HepG2 (cell line): Measurements from ENCODE around the gene ZNF169. TPM values are rescaled to one million over a fixed set of nuclear protein-coding genes. Genes with fewer than 3 reads are reported as not detected.
A peak's percentile ranks its signal among the peaks of the same experiment; 100 is the strongest.

ENCODE experiments used
- HCFC1 ChIP-seq: fragments of 150-350 bp; IDR thresholded peaks from 2 replicates; pipeline ENCODE4 v1.6.1; 2014; ENCODE audit warnings: low read depth, low read length
- NONO ChIP-seq, 2 experiments: fragments of 450-650 bp in 1 of 2; sonication (generic) in 1 of 2; formaldehyde crosslinking in 1 of 2; IDR thresholded peaks in 1 of 2; conservative IDR thresholded peaks in 1 of 2; 2 replicates each; pipeline versions ENCODE4 v1.6.1 to v1.8.0; 2017 to 2022; ENCODE audit warnings: mild to moderate bottlenecking in 1 of 2, missing genetic modification reagents in 1 of 2, moderate library complexity in 1 of 2
- PLSCR1 ChIP-seq: sonication (generic); formaldehyde crosslinking; IDR thresholded peaks from 2 replicates; pipeline ENCODE4 v1.5.0; 2020; ENCODE audit warnings: missing genetic modification reagents, mild to moderate bottlenecking, borderline replicate concordance
- SIN3B ChIP-seq: fragments of 150-350 bp; IDR thresholded peaks from 2 replicates; pipeline ENCODE4 v1.6.1; 2014; ENCODE audit warnings: low read length
- SP4 ChIP-seq: sonication (generic); formaldehyde crosslinking; IDR thresholded peaks from 2 replicates; pipeline ENCODE4 v1.8.1; 2023; ENCODE audit warnings: mild to moderate bottlenecking, missing genetic modification reagents
- ZBTB49 ChIP-seq: sonication (generic); formaldehyde crosslinking; IDR thresholded peaks from 2 replicates; pipeline ENCODE4 v1.4.0; 2020; ENCODE audit warnings: missing genetic modification reagents, borderline replicate concordance
- ZNF143 ChIP-seq: sonication (generic); formaldehyde crosslinking; IDR thresholded peaks from 2 replicates; pipeline ENCODE4 v1.4.0; 2020; ENCODE audit warnings: missing genetic modification reagents
- ZNF274 ChIP-seq: sonication (generic); formaldehyde crosslinking; IDR thresholded peaks from 2 replicates; pipeline ENCODE4 v1.5.1; 2020; ENCODE audit warnings: mild to moderate bottlenecking, missing genetic modification reagents
- ZNF446 ChIP-seq: sonication (generic); formaldehyde crosslinking; IDR thresholded peaks from 2 replicates; pipeline ENCODE4 v1.5.0; 2020; ENCODE audit warnings: mild to moderate bottlenecking, missing genetic modification reagents
- polyA plus RNA-seq, 8 experiments: library from polyadenylated mRNA; depleted of rRNA in 3 of 8; stranded (reverse) in 7 of 8; unstranded in 1 of 8; fragments of >200 nt; fragmentation: Illumina TruSeq in 4 of 8; extraction: Trizol in 4 of 8; gene quantifications; 2 replicates each; pipeline versions ENCODE4 v1.2.1 to v1.2.3, GENCODE V29; 2011 to 2016; ENCODE audit warnings: low read depth in 4 of 8, missing spikeins in 1 of 8, mixed read lengths in 1 of 8; ENCODE audit not compliant: insufficient read depth in 1 of 8
- total RNA-seq, 5 experiments: library from RNA; depleted of rRNA; stranded (reverse); fragments of >200 nt; fragmentation: Illumina TruSeq; extraction: Trizol; gene quantifications; 2 replicates each; pipeline ENCODE4 v1.2.3, GENCODE V29; 2016; ENCODE audit warnings: low read depth in 1 of 5
- TF ChIP-seq, protein P1 (sequence below): sonication (generic); formaldehyde crosslinking; IDR thresholded peaks from 2 replicates; pipeline ENCODE4 v1.8.1; 2022; ENCODE audit warnings: low read depth, mild to moderate bottlenecking, missing genetic modification reagents
- TF ChIP-seq, protein P2 (sequence below): sonication (generic); formaldehyde crosslinking; IDR thresholded peaks from 2 replicates; pipeline ENCODE4 v1.5.1; 2020; ENCODE audit warnings: missing genetic modification reagents, mild to moderate bottlenecking, borderline replicate concordance
- TF ChIP-seq, protein P3 (sequence below): sonication (generic); formaldehyde crosslinking; IDR thresholded peaks from 2 replicates; pipeline ENCODE4 v1.4.0; 2020; ENCODE audit warnings: missing genetic modification reagents, borderline replicate concordance
- TF ChIP-seq, protein P4 (sequence below): sonication (generic); formaldehyde crosslinking; conservative IDR thresholded peaks from 2 replicates; pipeline ENCODE4 v1.8.0; 2022; ENCODE audit warnings: mild to moderate bottlenecking, moderate library complexity, missing genetic modification reagents

The ZNF169 gene
- total and polyA plus RNA-seq, 2 of the 13 experiments (the other 11 are each of a cell fraction or from before 2014, with no cell fraction given): 2.1 to 6.3 TPM

DNA sequence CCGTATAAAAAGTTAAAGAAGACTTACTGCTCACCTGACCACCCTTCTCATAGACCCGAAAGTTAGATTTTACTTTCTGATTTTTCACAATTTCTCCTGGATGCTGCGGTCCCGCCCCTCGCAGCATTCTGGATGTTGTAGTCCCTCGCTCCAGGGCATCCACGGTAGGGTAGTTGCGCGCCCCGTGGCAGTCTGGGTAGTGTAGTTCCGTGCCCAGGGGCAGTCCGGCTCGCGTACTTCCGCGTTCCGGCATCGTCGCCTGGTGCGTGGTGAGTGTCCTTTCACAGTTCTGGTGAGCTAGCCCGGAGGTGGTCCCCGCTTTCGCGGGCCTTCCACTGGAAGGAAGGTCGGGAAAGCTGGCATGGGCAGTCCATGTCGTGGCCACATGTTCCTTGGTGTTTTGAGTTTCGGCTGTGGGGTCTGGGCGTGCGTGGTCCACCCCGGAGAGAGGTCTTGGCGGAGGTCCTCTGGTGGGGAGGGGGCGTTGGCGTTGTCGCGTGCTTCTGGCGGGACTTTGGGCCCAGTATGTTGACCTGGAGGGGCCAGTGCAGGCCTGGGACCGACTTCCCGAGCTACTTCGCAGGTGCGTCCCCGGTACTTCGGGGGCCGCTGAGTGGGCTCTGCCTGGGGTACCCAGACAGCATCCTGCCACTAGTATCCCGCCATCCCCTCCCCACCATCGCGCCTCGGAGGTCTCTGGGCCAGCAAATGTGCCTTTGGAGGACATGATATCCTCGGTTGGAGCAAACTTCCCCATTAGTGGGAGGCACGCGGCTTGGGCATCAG is at the start of gene ZNF169 (continued):
- TF ChIP-seq ZNF274 (CRISPR knock-in tag) (peak; percentile 48; the same call in 1 of the 2 replicates), SIN3B (no peak), ZBTB49 (CRISPR knock-in tag) (no peak), NONO (IDR thresholded peaks at IDR 0.05) (no peak), NONO (CRISPR knock-in tag; conservative IDR thresholded peaks at IDR 0.05) (peak; percentile 85), SP4 (CRISPR knock-in tag) (peak; percentile 67), ZNF143 (peak; percentile 99), HCFC1 (peak; percentile 97), PLSCR1 (no peak), ZNF446 (no peak)
- TF ChIP-seq, protein P1, sequence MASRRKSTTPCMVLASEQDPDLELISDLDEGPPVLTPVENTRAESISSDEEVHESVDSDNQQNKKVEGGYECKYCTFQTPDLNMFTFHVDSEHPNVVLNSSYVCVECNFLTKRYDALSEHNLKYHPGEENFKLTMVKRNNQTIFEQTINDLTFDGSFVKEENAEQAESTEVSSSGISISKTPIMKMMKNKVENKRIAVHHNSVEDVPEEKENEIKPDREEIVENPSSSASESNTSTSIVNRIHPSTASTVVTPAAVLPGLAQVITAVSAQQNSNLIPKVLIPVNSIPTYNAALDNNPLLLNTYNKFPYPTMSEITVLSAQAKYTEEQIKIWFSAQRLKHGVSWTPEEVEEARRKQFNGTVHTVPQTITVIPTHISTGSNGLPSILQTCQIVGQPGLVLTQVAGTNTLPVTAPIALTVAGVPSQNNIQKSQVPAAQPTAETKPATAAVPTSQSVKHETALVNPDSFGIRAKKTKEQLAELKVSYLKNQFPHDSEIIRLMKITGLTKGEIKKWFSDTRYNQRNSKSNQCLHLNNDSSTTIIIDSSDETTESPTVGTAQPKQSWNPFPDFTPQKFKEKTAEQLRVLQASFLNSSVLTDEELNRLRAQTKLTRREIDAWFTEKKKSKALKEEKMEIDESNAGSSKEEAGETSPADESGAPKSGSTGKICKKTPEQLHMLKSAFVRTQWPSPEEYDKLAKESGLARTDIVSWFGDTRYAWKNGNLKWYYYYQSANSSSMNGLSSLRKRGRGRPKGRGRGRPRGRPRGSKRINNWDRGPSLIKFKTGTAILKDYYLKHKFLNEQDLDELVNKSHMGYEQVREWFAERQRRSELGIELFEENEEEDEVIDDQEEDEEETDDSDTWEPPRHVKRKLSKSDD (CRISPR knock-in tag): no peak
- TF ChIP-seq, protein P2, sequence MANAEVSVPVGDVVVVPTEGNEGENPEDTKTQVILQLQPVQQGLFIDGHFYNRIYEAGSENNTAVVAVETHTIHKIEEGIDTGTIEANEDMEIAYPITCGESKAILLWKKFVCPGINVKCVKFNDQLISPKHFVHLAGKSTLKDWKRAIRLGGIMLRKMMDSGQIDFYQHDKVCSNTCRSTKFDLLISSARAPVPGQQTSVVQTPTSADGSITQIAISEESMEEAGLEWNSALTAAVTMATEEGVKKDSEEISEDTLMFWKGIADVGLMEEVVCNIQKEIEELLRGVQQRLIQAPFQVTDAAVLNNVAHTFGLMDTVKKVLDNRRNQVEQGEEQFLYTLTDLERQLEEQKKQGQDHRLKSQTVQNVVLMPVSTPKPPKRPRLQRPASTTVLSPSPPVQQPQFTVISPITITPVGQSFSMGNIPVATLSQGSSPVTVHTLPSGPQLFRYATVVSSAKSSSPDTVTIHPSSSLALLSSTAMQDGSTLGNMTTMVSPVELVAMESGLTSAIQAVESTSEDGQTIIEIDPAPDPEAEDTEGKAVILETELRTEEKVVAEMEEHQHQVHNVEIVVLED (CRISPR knock-in tag): peak; percentile 93
- TF ChIP-seq, protein P3, sequence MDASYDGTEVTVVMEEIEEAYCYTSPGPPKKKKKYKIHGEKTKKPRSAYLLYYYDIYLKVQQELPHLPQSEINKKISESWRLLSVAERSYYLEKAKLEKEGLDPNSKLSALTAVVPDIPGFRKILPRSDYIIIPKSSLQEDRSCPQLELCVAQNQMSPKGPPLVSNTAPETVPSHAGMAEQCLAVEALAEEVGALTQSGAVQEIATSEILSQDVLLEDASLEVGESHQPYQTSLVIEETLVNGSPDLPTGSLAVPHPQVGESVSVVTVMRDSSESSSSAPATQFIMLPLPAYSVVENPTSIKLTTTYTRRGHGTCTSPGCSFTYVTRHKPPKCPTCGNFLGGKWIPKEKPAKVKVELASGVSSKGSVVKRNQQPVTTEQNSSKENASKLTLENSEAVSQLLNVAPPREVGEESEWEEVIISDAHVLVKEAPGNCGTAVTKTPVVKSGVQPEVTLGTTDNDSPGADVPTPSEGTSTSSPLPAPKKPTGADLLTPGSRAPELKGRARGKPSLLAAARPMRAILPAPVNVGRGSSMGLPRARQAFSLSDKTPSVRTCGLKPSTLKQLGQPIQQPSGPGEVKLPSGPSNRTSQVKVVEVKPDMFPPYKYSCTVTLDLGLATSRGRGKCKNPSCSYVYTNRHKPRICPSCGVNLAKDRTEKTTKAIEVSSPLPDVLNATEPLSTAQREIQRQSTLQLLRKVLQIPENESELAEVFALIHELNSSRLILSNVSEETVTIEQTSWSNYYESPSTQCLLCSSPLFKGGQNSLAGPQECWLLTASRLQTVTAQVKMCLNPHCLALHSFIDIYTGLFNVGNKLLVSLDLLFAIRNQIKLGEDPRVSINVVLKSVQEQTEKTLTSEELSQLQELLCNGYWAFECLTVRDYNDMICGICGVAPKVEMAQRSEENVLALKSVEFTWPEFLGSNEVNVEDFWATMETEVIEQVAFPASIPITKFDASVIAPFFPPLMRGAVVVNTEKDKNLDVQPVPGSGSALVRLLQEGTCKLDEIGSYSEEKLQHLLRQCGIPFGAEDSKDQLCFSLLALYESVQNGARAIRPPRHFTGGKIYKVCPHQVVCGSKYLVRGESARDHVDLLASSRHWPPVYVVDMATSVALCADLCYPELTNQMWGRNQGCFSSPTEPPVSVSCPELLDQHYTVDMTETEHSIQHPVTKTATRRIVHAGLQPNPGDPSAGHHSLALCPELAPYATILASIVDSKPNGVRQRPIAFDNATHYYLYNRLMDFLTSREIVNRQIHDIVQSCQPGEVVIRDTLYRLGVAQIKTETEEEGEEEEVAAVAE (CRISPR knock-in tag): peak; percentile 65; the same call in 1 of the 2 replicates
- TF ChIP-seq, protein P4, sequence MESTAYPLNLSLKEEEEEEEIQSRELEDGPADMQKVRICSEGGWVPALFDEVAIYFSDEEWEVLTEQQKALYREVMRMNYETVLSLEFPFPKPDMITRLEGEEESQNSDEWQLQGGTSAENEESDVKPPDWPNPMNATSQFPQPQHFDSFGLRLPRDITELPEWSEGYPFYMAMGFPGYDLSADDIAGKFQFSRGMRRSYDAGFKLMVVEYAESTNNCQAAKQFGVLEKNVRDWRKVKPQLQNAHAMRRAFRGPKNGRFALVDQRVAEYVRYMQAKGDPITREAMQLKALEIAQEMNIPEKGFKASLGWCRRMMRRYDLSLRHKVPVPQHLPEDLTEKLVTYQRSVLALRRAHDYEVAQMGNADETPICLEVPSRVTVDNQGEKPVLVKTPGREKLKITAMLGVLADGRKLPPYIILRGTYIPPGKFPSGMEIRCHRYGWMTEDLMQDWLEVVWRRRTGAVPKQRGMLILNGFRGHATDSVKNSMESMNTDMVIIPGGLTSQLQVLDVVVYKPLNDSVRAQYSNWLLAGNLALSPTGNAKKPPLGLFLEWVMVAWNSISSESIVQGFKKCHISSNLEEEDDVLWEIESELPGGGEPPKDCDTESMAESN: no peak
